Panc1 (cell line): ENCODE results near the gene TMEM52. TPM values are rescaled to one million over a fixed set of nuclear protein-coding genes. Genes with fewer than 3 reads are reported as not detected.

Source experiments
- ATAC-seq: fragments of 200-7000 bp; cut with Tn5 transposase; 2 replicates; pipeline ENCODE4 v1.9.1; 2020; ENCODE audit warnings: mild to moderate bottlenecking, moderate library complexity
- BruUV-seq: library from RNA; stranded (reverse); fragments of 400-500 nt; replicated peaks from 2 replicates; lab custom pipeline; 2021; lab: Mats Ljungman, UMichigan
- CTCF ChIA-PET: fragments of 300-600 bp; sonication (Branson Sonifier 250); formaldehyde crosslinking; loops from one replicate; lab custom pipeline; 2022; ENCODE audit warnings: antibody characterized with exemption; lab: Charles Lee
- POLR2A ChIA-PET: fragments of 300-600 bp; sonication (Branson Sonifier 250); formaldehyde crosslinking; loops from one replicate; lab custom pipeline; 2022; ENCODE audit warnings: antibody characterized with exemption; lab: Charles Lee
- DNase-seq: peaks from one replicate; pipeline ENCODE4 v3.0.0-alpha.2; 2010; ENCODE audit warnings: low read depth, low spot score
- H3K27ac ChIP-seq: 2 replicates; pipeline ENCODE4 v1.5.1; 2011; ENCODE audit warnings: mild to moderate bottlenecking, low read length, inconsistent platforms
- H3K27me3 ChIP-seq: fragments of 200-500 bp; sonication (Bioruptor generic); 2 replicates; pipeline ENCODE4 v1.6.0; 2014; ENCODE audit warnings: low read length, inconsistent platforms; ENCODE audit not compliant: control insufficient read depth, insufficient read depth
- H3K36me3 ChIP-seq: fragments of 200-500 bp; sonication (Bioruptor generic); 2 replicates; pipeline ENCODE4 v1.5.1; 2014; ENCODE audit warnings: inconsistent platforms, mild to moderate bottlenecking, low read length, moderate library complexity; ENCODE audit not compliant: control insufficient read depth, insufficient read depth
- H3K4me1 ChIP-seq: 2 replicates; pipeline ENCODE4 v1.5.1; 2011; ENCODE audit warnings: inconsistent platforms, mild to moderate bottlenecking, low read length, moderate library complexity; ENCODE audit not compliant: control insufficient read depth, insufficient read depth
- H3K4me3 ChIP-seq, 2 experiments: 2 replicates each; pipeline ENCODE4 v1.5.1; 2011 to 2012; ENCODE audit warnings: low read depth in 2 of 2, low read length in 2 of 2, mild to moderate bottlenecking in 2 of 2, inconsistent platforms in 1 of 2, moderate library complexity in 1 of 2
- H3K9me3 ChIP-seq: fragments of 200-500 bp; sonication (Bioruptor generic); 2 replicates; pipeline ENCODE4 v1.5.1; 2014; ENCODE audit warnings: low read depth, mild to moderate bottlenecking, inconsistent platforms, low read length, moderate library complexity; ENCODE audit not compliant: control insufficient read depth, insufficient read depth
- CTCF ChIP-seq: fragments of 450-650 bp; IDR thresholded peaks from 2 replicates; pipeline ENCODE4 v1.5.1; 2017; ENCODE audit warnings: mild to moderate bottlenecking
- POLR2AphosphoS5 ChIP-seq: IDR thresholded peaks from 2 replicates; pipeline ENCODE4 v1.6.1; 2012; ENCODE audit warnings: mild to moderate bottlenecking, low read depth, low read length, moderate library complexity
- SIN3A ChIP-seq: IDR thresholded peaks from 2 replicates; pipeline ENCODE4 v1.6.1; 2012; ENCODE audit warnings: low read depth, mild to moderate bottlenecking, low read length, moderate library complexity, borderline replicate concordance; ENCODE audit not compliant: insufficient read depth
- TCF7L2 ChIP-seq: IDR thresholded peaks from 2 replicates; pipeline ENCODE4 v1.6.1; 2011; ENCODE audit warnings: mild to moderate bottlenecking, low read depth, low read length, inconsistent platforms
- in situ Hi-C: cut with HindIII; loops from 2 replicates; pipeline ENCODE4 v1.10.0; 2016; ENCODE audit warnings: low sequenced_read_pairs, low pct_unique_long_range_greater_than_20kb
- intact Hi-C: fragments of 100-400 bp; cut with micrococcal nuclease; formaldehyde crosslinking; loops from one replicate; pipeline ENCODE4 v1.10.0; 2022; ENCODE audit not compliant: unreplicated experiment
- total RNA-seq: library from RNA; stranded (reverse); gene quantifications from one replicate; pipeline ENCODE4 v1.2.1, GENCODE V29; 2021; ENCODE audit not compliant: unreplicated experiment
- TF ChIP-seq, protein P1 (sequence below), 2 experiments: IDR thresholded peaks; 2 replicates each; pipeline ENCODE4 v1.6.1; 2011 to 2012; ENCODE audit warnings: low read depth in 2 of 2, control low read depth in 1 of 2, low read length in 1 of 2, mild to moderate bottlenecking in 1 of 2, moderate library complexity in 1 of 2; ENCODE audit not compliant: insufficient read depth in 1 of 2

Gene TMEM52
- total RNA-seq, 1 experiment from 2014 or later, result 2.5 TPM

- ATAC-seq, result no peak
- in situ Hi-C loops (no loop called here), intact Hi-C loops (no loop called here)
- CTCF ChIA-PET, result interaction anchor here (0.6 kb wide), 2 partner anchors 59 to 60 kb away, joined by 3 to 6 read pairs; no protein-coding TSS in a partner anchor
- Histone ChIP-seq H3K4me1 (peaks cover 10% of the 10 kb centered on the region), H3K27ac (no peak overlapping the region), H3K4me3 (no peak overlapping the region), H3K27me3 (no peaks in the 10 kb centered on the region), H3K9me3 (no peaks in the 10 kb centered on the region), H3K36me3 (no peaks in the 10 kb centered on the region)
- BruUV-seq, result no TSS peak
- POLR2A ChIA-PET, result interaction anchor here (0.5 kb wide), 1 partner anchor 252 kb away, joined by 4 read pairs; no protein-coding TSS in a partner anchor
- TF ChIP-seq POLR2AphosphoS5, result no peak
- TF ChIP-seq CTCF, result no peak
- TF ChIP-seq, protein P1, sequence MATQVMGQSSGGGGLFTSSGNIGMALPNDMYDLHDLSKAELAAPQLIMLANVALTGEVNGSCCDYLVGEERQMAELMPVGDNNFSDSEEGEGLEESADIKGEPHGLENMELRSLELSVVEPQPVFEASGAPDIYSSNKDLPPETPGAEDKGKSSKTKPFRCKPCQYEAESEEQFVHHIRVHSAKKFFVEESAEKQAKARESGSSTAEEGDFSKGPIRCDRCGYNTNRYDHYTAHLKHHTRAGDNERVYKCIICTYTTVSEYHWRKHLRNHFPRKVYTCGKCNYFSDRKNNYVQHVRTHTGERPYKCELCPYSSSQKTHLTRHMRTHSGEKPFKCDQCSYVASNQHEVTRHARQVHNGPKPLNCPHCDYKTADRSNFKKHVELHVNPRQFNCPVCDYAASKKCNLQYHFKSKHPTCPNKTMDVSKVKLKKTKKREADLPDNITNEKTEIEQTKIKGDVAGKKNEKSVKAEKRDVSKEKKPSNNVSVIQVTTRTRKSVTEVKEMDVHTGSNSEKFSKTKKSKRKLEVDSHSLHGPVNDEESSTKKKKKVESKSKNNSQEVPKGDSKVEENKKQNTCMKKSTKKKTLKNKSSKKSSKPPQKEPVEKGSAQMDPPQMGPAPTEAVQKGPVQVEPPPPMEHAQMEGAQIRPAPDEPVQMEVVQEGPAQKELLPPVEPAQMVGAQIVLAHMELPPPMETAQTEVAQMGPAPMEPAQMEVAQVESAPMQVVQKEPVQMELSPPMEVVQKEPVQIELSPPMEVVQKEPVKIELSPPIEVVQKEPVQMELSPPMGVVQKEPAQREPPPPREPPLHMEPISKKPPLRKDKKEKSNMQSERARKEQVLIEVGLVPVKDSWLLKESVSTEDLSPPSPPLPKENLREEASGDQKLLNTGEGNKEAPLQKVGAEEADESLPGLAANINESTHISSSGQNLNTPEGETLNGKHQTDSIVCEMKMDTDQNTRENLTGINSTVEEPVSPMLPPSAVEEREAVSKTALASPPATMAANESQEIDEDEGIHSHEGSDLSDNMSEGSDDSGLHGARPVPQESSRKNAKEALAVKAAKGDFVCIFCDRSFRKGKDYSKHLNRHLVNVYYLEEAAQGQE (IDR thresholded peaks at IDR 0.05; ENCODE audit: insufficient read depth in 1 of 2, low read depth in 2 of 2, low read length in 1 of 2), result no peak
- TF ChIP-seq SIN3A, result no peak
- no peak for TF ChIP-seq TCF7L2
- DNase-seq, result no peak
These were observed 37.0 kb upstream of the TMEM52 start for GRCh38 chr1:1956101-1956500.

- peaks cover 7% of the 10 kb centered on the region for H3K4me1 ChIP-seq
- in situ Hi-C loops (no loop called here), intact Hi-C loops (no loop called here)
- ATAC-seq (no peak), DNase-seq (no peak)
- H3K4me3 ChIP-seq, result no peak overlapping the region
- CTCF ChIA-PET, result interaction anchor here (0.6 kb wide), 2 partner anchors 58 to 59 kb away, joined by 3 to 6 read pairs; no protein-coding TSS in a partner anchor
- POLR2A ChIA-PET, result interaction anchor here (0.5 kb wide), 1 partner anchor 252 kb away, joined by 4 read pairs; no protein-coding TSS in a partner anchor
- TF ChIP-seq CTCF (no peak), POLR2AphosphoS5 (no peak), SIN3A (no peak), TCF7L2 (no peak)
- TF ChIP-seq, protein P1 (IDR thresholded peaks at IDR 0.05; ENCODE audit: insufficient read depth in 1 of 2, low read depth in 2 of 2, low read length in 1 of 2), result no peak
- no TSS peak for BruUV-seq
- no peaks in the 10 kb centered on the region for H3K36me3 ChIP-seq
- no peaks in the 10 kb centered on the region for H3K27me3 ChIP-seq
- H3K9me3 ChIP-seq, result no peaks in the 10 kb centered on the region
- H3K27ac ChIP-seq, result no peak overlapping the region
These were observed 36.6 kb upstream of the TMEM52 start for GRCh38 chr1:1955621-1956094.
